ENCODE measurements around the gene ATP2C1.
A peak's percentile ranks its signal among the peaks of the same experiment; 100 is the strongest.

Gene ATP2C1

DNA sequence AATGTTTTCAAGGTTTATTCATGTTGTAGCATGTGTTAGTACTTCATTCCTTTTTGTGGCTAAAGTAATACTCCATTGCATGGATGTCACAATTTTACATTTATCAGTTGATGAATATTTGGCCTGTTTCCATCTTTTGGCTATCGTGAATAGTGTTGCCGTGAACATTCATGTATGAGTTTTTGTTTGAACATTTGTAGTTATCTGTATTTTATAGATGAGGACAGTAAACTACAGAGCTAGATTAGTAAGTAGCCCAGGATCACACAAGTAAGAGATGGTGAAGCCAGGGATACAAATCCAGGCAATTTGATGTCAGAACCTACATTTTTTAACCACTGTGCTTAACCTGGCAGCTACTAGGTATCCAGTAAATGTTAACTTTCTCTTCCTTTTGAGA, 69.6 kb downstream of the ATP2C1 start:
- Histone ChIP-seq H3K18ac (ENCODE audit: low read length) (no peak overlapping the region), H3K4me1 (ENCODE audit: control insufficient read depth in 1 of 2, insufficient read depth in 2 of 2, low read length in 2 of 2) (no peaks in the 10 kb centered on the region), H3K4me3 (ENCODE audit: low read depth, low read length) (no peak overlapping the region), H3K27ac (ENCODE audit: low read depth, low read length) (no peak overlapping the region), H3K9me3 (ENCODE audit: insufficient read depth, low read depth, low read length) (no peaks in the 10 kb centered on the region), H3K79me1 (ENCODE audit: low read length) (peaks cover 1% of the 10 kb centered on the region), H3K14ac (ENCODE audit: low read length) (no peak overlapping the region), H2BK12ac (ENCODE audit: low read length) (no peak overlapping the region), H3K4ac (ENCODE audit: low read depth, low read length) (no peak overlapping the region), H3K79me2 (ENCODE audit: control insufficient read depth, insufficient read depth, low read length, poor library complexity) (no peaks in the 10 kb centered on the region), H3K36me3 (ENCODE audit: control insufficient read depth in 1 of 2, insufficient read depth in 2 of 2, low read length in 2 of 2) (peaks cover 0 to 3% of the 10 kb centered on the region in 2 experiments), H3K9ac (ENCODE audit: low read length) (no peak overlapping the region), H3K4me2 (ENCODE audit: low read length) (no peak overlapping the region), H2AFZ (ENCODE audit: insufficient read depth, low read length, poor library complexity) (no peak overlapping the region), H4K12ac (ENCODE audit: low read depth, low read length) (no peak overlapping the region), H2AK5ac (ENCODE audit: low read length) (no peak overlapping the region), H2BK120ac (ENCODE audit: insufficient read depth, low read length, poor library complexity) (no peak overlapping the region), H3K27me3 (ENCODE audit: insufficient read depth, low read length) (no peaks in the 10 kb centered on the region), H3K23ac (ENCODE audit: low read length) (no peak overlapping the region), H4K8ac (ENCODE audit: low read depth, low read length) (no peak overlapping the region), H2BK5ac (ENCODE audit: low read depth, low read length, poor library complexity) (no peak overlapping the region), H4K91ac (ENCODE audit: low read depth, low read length) (no peak overlapping the region)
- WGBS (ENCODE audit: extremely low coverage, insufficient coverage, insufficient read length) = no CpG with 5 or more reads among the region's 2 CpGs
- DNase-seq = peak in 1 of 2 donors; percentile 3

DNA sequence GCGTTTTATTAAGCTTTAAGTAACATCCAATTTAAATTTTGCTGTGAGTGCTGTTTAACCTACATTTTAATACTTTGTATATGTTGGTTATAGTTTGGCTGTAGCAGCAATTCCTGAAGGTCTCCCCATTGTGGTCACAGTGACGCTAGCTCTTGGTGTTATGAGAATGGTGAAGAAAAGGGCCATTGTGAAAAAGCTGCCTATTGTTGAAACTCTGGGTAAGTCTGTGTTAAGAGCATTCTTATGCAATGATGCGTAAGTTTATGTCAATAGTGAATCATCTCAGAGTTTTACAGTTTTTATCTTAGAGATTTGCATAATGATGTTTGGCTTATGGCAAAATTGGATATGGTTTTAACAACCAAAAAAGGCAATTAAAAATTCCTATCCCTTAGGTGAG, 70.0 kb downstream of the ATP2C1 start:
- Histone ChIP-seq H2BK120ac (ENCODE audit: insufficient read depth, low read length, poor library complexity) (no peak overlapping the region), H3K27me3 (ENCODE audit: insufficient read depth, low read length) (no peaks in the 10 kb centered on the region), H4K12ac (ENCODE audit: low read depth, low read length) (no peak overlapping the region), H3K4me3 (ENCODE audit: low read depth, low read length) (no peak overlapping the region), H2AFZ (ENCODE audit: insufficient read depth, low read length, poor library complexity) (no peak overlapping the region), H3K4me2 (ENCODE audit: low read length) (no peak overlapping the region), H3K9ac (ENCODE audit: low read length) (no peak overlapping the region), H3K79me1 (ENCODE audit: low read length) (peaks cover 2% of the 10 kb centered on the region), H3K23ac (ENCODE audit: low read length) (no peak overlapping the region), H2AK5ac (ENCODE audit: low read length) (no peak overlapping the region), H2BK12ac (ENCODE audit: low read length) (no peak overlapping the region), H3K9me3 (ENCODE audit: insufficient read depth, low read depth, low read length) (no peaks in the 10 kb centered on the region), H3K14ac (ENCODE audit: low read length) (no peak overlapping the region), H3K4ac (ENCODE audit: low read depth, low read length) (no peak overlapping the region), H3K79me2 (ENCODE audit: control insufficient read depth, insufficient read depth, low read length, poor library complexity) (no peaks in the 10 kb centered on the region), H3K27ac (ENCODE audit: low read depth, low read length) (no peak overlapping the region), H4K8ac (ENCODE audit: low read depth, low read length) (no peak overlapping the region), H3K18ac (ENCODE audit: low read length) (no peak overlapping the region), H3K36me3 (ENCODE audit: control insufficient read depth in 1 of 2, insufficient read depth in 2 of 2, low read length in 2 of 2) (peaks cover 0 to 3% of the 10 kb centered on the region in 2 experiments), H2BK5ac (ENCODE audit: low read depth, low read length, poor library complexity) (no peak overlapping the region), H4K91ac (ENCODE audit: low read depth, low read length) (no peak overlapping the region), H3K4me1 (ENCODE audit: control insufficient read depth in 1 of 2, insufficient read depth in 2 of 2, low read length in 2 of 2) (no peaks in the 10 kb centered on the region)
- peak; percentile 13 to 82 for DNase-seq
- WGBS (ENCODE audit: extremely low coverage, insufficient coverage, insufficient read length) = no CpG with 5 or more reads among the region's 3 CpGs

DNA sequence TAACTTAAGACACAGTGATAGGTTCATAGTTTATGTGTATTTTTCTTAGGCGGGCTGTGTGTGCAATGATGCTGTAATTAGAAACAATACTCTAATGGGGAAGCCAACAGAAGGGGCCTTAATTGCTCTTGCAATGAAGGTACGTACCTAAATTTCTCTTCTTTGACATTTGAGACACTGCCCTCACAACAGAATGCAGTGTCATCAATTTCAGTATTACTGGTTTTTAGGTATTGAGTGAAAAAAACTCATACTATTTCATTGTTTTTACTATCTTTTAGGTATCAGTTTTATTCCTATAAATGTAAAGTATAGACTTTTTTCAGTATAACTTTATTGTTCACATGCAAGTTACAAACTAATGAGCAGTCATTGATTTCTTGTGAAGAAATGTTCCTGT, 73.4 kb downstream of the ATP2C1 start:
- H4K91ac ChIP-seq (ENCODE audit: low read depth, low read length) = no peak overlapping the region
- H3K14ac ChIP-seq (ENCODE audit: low read length) = no peak overlapping the region
- DNase-seq = no peak
- H3K9ac ChIP-seq (ENCODE audit: low read length) = no peak overlapping the region
- H3K23ac ChIP-seq (ENCODE audit: low read length) = no peak overlapping the region
- no peaks in the 10 kb centered on the region for H3K79me2 ChIP-seq (ENCODE audit: control insufficient read depth, insufficient read depth, low read length, poor library complexity)
- no peak overlapping the region for H3K4me3 ChIP-seq (ENCODE audit: low read depth, low read length)
- no peak overlapping the region for H2AFZ ChIP-seq (ENCODE audit: insufficient read depth, low read length, poor library complexity)
- H3K18ac ChIP-seq (ENCODE audit: low read length) = no peak overlapping the region
- H4K8ac ChIP-seq (ENCODE audit: low read depth, low read length) = no peak overlapping the region
- peaks cover 2% of the 10 kb centered on the region for H3K79me1 ChIP-seq (ENCODE audit: low read length)
- no peak overlapping the region for H3K27ac ChIP-seq (ENCODE audit: low read depth, low read length)
- H2AK5ac ChIP-seq (ENCODE audit: low read length) = no peak overlapping the region
- H3K36me3 ChIP-seq (ENCODE audit: control insufficient read depth in 1 of 2, insufficient read depth in 2 of 2, low read length in 2 of 2) = peaks cover 4 to 5% of the 10 kb centered on the region in 2 experiments
- H2BK12ac ChIP-seq (ENCODE audit: low read length) = no peak overlapping the region
- no peak overlapping the region for H2BK5ac ChIP-seq (ENCODE audit: low read depth, low read length, poor library complexity)
- H4K12ac ChIP-seq (ENCODE audit: low read depth, low read length) = no peak overlapping the region
- no peaks in the 10 kb centered on the region for H3K9me3 ChIP-seq (ENCODE audit: insufficient read depth, low read depth, low read length)
- no peaks in the 10 kb centered on the region for H3K4me1 ChIP-seq (ENCODE audit: control insufficient read depth in 1 of 2, insufficient read depth in 2 of 2, low read length in 2 of 2)
- H2BK120ac ChIP-seq (ENCODE audit: insufficient read depth, low read length, poor library complexity) = no peak overlapping the region
- no peak overlapping the region for H3K4ac ChIP-seq (ENCODE audit: low read depth, low read length)
- no CpG with 5 or more reads among the region's 2 CpGs for WGBS (ENCODE audit: extremely low coverage, insufficient coverage, insufficient read length)
- no peaks in the 10 kb centered on the region for H3K27me3 ChIP-seq (ENCODE audit: insufficient read depth, low read length)
- no peak overlapping the region for H3K4me2 ChIP-seq (ENCODE audit: low read length)

DNA sequence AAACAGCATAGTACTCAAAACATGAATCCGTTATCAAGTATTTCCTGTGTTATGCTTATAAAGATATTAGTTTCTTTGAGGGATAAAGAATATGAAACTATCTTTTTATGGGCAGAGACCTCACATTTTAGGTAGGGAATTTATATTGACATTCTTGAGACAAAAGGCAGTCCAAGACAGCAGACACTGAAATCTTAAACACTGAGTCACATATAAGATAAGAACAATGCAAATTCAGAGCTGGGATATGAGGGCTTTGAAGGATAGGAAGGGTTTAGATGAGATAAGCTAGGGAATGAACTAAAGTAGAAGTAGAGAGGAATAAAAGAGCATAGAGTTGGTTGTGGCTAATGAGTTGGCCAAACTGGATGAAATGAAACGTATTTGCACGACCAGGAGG, 74.3 kb downstream of the ATP2C1 start:
- Histone ChIP-seq H3K79me1 (ENCODE audit: low read length) (peaks cover 2% of the 10 kb centered on the region), H3K79me2 (ENCODE audit: control insufficient read depth, insufficient read depth, low read length, poor library complexity) (no peaks in the 10 kb centered on the region), H3K9me3 (ENCODE audit: insufficient read depth, low read depth, low read length) (no peaks in the 10 kb centered on the region), H3K4ac (ENCODE audit: low read depth, low read length) (no peak overlapping the region), H4K8ac (ENCODE audit: low read depth, low read length) (no peak overlapping the region), H3K9ac (ENCODE audit: low read length) (no peak overlapping the region), H3K27me3 (ENCODE audit: insufficient read depth, low read length) (no peaks in the 10 kb centered on the region), H2BK5ac (ENCODE audit: low read depth, low read length, poor library complexity) (no peak overlapping the region), H2BK120ac (ENCODE audit: insufficient read depth, low read length, poor library complexity) (no peak overlapping the region), H3K4me2 (ENCODE audit: low read length) (no peak overlapping the region), H3K4me3 (ENCODE audit: low read depth, low read length) (no peak overlapping the region), H3K23ac (ENCODE audit: low read length) (no peak overlapping the region), H4K12ac (ENCODE audit: low read depth, low read length) (no peak overlapping the region), H3K36me3 (ENCODE audit: control insufficient read depth in 1 of 2, insufficient read depth in 2 of 2, low read length in 2 of 2) (peaks cover 4 to 5% of the 10 kb centered on the region in 2 experiments), H4K91ac (ENCODE audit: low read depth, low read length) (no peak overlapping the region), H3K27ac (ENCODE audit: low read depth, low read length) (peak overlapping the region; percentile 57), H2BK12ac (ENCODE audit: low read length) (no peak overlapping the region), H3K14ac (ENCODE audit: low read length) (no peak overlapping the region), H2AFZ (ENCODE audit: insufficient read depth, low read length, poor library complexity) (no peak overlapping the region), H3K18ac (ENCODE audit: low read length) (no peak overlapping the region), H3K4me1 (ENCODE audit: control insufficient read depth in 1 of 2, insufficient read depth in 2 of 2, low read length in 2 of 2) (no peaks in the 10 kb centered on the region), H2AK5ac (ENCODE audit: low read length) (no peak overlapping the region)
- no CpG with 5 or more reads among the region's 3 CpGs for WGBS (ENCODE audit: extremely low coverage, insufficient coverage, insufficient read length)
- peak; percentile 11 to 85 for DNase-seq

All from trophoblast cell (in vitro differentiated cells and primary cell).